H1 (cell line): ENCODE data around the gene WDR90. TPM values are rescaled to one million over a fixed set of nuclear protein-coding genes. Genes with fewer than 3 reads are reported as not detected.

Experiments
- EZH2 ChIP-seq: fragments of 200-600 bp; sonication (generic); IDR thresholded peaks from 2 replicates; pipeline ENCODE4 v1.7.1; 2012; ENCODE audit warnings: low read depth, mild to moderate bottlenecking, moderate library complexity, low read length, inconsistent platforms; ENCODE audit not compliant: severe bottlenecking
- polyA plus RNA-seq, 7 experiments: library from polyadenylated mRNA; depleted of rRNA in 3 of 7; stranded (reverse) in 5 of 7; unstranded in 2 of 7; fragments of >200 nt in 5 of 7; fragments of 200-250 nt in 2 of 7; gene quantifications; 1 replicate in 5 of 7; 2 replicates in 1 of 7; 4 replicates in 1 of 7; pipeline versions ENCODE4 v1.2.1 to v1.2.3, GENCODE V29; 2011 to 2013; ENCODE audit warnings: missing spikeins in 2 of 7, mixed read lengths in 2 of 7
- total RNA-seq: library from RNA; stranded (reverse); fragmentation: NEBNext Ultra II Directional; extraction: Animal tissue kit (Norgen Biotek cat#: 25700); gene quantifications from 2 replicates; pipeline ENCODE4 v1.2.1, GENCODE V29; 2021
- TF ChIP-seq, protein P1 (sequence below): IDR thresholded peaks from 2 replicates; pipeline ENCODE4 v1.6.1; 2012; ENCODE audit warnings: inconsistent platforms

WDR90 gene
- total and polyA plus RNA-seq, 2 of the 8 experiments (the other 6 are each of a cell fraction or from before 2014, with no cell fraction given): 24.0 to 47.2 TPM

GRCh38 chr16:625977-626765 lies 23.0 kb upstream of the WDR90 start (continued):
- TF ChIP-seq, protein P1, sequence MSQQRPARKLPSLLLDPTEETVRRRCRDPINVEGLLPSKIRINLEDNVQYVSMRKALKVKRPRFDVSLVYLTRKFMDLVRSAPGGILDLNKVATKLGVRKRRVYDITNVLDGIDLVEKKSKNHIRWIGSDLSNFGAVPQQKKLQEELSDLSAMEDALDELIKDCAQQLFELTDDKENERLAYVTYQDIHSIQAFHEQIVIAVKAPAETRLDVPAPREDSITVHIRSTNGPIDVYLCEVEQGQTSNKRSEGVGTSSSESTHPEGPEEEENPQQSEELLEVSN: no peak
- no peak for TF ChIP-seq EZH2
